Measurements from ENCODE around the gene NIM1K.

NIM1K gene

GRCh38 chr5:43165323-43165722 lies 26.7 kb upstream of the NIM1K start:
- TF ChIP-seq CTCF (IDR thresholded peaks at IDR 0.05; ENCODE audit: insufficient read depth, low read depth, low read length, missing control alignments): no peak

GRCh38 chr5:43168175-43168574 lies 23.9 kb upstream of the NIM1K start:
- TF ChIP-seq CTCF (IDR thresholded peaks at IDR 0.05; ENCODE audit: insufficient read depth, low read depth, low read length, missing control alignments): no peak
- no peak overlapping the region for H3K4me3 ChIP-seq (ENCODE audit: low read length)
- DNase-seq (ENCODE audit: low read depth): no peak

More at GRCh38 chr5:43165323-43165722, 26.7 kb upstream of the NIM1K start:
- no peak for DNase-seq (ENCODE audit: low read depth)
- no peak overlapping the region for H3K4me3 ChIP-seq (ENCODE audit: low read length)

- no peak overlapping the region for H3K4me3 ChIP-seq (ENCODE audit: low read length)
- no peak for DNase-seq (ENCODE audit: low read depth)
- no peak for TF ChIP-seq CTCF (IDR thresholded peaks at IDR 0.05; ENCODE audit: insufficient read depth, low read depth, low read length, missing control alignments)
These were observed 20.6 kb upstream of the NIM1K start for GRCh38 chr5:43171451-43171850.

GRCh38 chr5:43171926-43172325 lies 20.1 kb upstream of the NIM1K start:
- DNase-seq (ENCODE audit: low read depth): peak; percentile 35
- no peak overlapping the region for H3K4me3 ChIP-seq (ENCODE audit: low read length)
- TF ChIP-seq CTCF (IDR thresholded peaks at IDR 0.05; ENCODE audit: insufficient read depth, low read depth, low read length, missing control alignments): no peak

- no peak for TF ChIP-seq CTCF (IDR thresholded peaks at IDR 0.05; ENCODE audit: insufficient read depth, low read depth, low read length, missing control alignments)
These were observed 19.2 kb upstream of the NIM1K start for GRCh38 chr5:43172779-43173178.

GRCh38 chr5:43174586-43174985 lies 17.4 kb upstream of the NIM1K start:
- TF ChIP-seq CTCF (IDR thresholded peaks at IDR 0.05; ENCODE audit: insufficient read depth, low read depth, low read length, missing control alignments): no peak

More at GRCh38 chr5:43172779-43173178, 19.2 kb upstream of the NIM1K start:
- DNase-seq (ENCODE audit: low read depth): no peak
- H3K4me3 ChIP-seq (ENCODE audit: low read length): no peak overlapping the region

GRCh38 chr5:43179836-43180235 lies 12.2 kb upstream of the NIM1K start:
- DNase-seq (ENCODE audit: low read depth): no peak
- H3K4me3 ChIP-seq (ENCODE audit: low read length): no peak overlapping the region
- no peak for TF ChIP-seq CTCF (IDR thresholded peaks at IDR 0.05; ENCODE audit: insufficient read depth, low read depth, low read length, missing control alignments)

More at GRCh38 chr5:43174586-43174985, 17.4 kb upstream of the NIM1K start:
- peak; percentile 10 for DNase-seq (ENCODE audit: low read depth)
- H3K4me3 ChIP-seq (ENCODE audit: low read length): no peak overlapping the region

Measured in epithelial cell of esophagus (primary cell).